A549 (cell line): ENCODE results near the gene CYP4F11. TPM values are rescaled to one million over a fixed set of nuclear protein-coding genes. Genes with fewer than 3 reads are reported as not detected.
A peak's percentile ranks its signal among the peaks of the same experiment; 100 is the strongest.
"Not testable (repeated sequence)": the region's sequence is repeated elsewhere in the genome, so short reads cannot be mapped to it uniquely, and the experiment has no call there.

ENCODE experiments used
- ATAC-seq, 2 experiments: fragments of 200-7000 bp in 1 of 2; fragments of >200 bp in 1 of 2; cut with Nextera tagmentation in 1 of 2; cut with Tn5 transposase in 1 of 2; 3 replicates each; pipeline versions ENCODE4 v1.8.0 to v1.9.1; 2018 to 2020; ENCODE audit warnings: mild to moderate bottlenecking in 1 of 2, moderate library complexity in 1 of 2
- CTCF ChIA-PET: fragments of 300-600 bp; sonication (Branson Sonifier 250); formaldehyde crosslinking; extraction: SDS; loops from one replicate; lab custom pipeline; 2021; ENCODE audit warnings: antibody characterized with exemption, inconsistent platforms; lab: Yijun Ruan, JAX
- POLR2A ChIA-PET: fragments of 350-600 bp; formaldehyde crosslinking; extraction: SDS; loops from one replicate; lab custom pipeline; 2021; ENCODE audit warnings: antibody characterized with exemption, inconsistent platforms; lab: Yijun Ruan, JAX
- DNase-seq, 2 experiments: peaks; one replicate each; pipeline versions ENCODE4 v3.0.0 to v3.0.0-alpha.2; 2011 to 2016; ENCODE audit warnings: low read depth in 1 of 2, low spot score in 1 of 2
- FAIRE-seq: peaks from 2 replicates; lab custom pipeline; 2011; peaks lifted over from hg19 to GRCh38; lab: Jason Lieb, UNC
- H3K27ac ChIP-seq, 2 experiments: fragments of >200 bp; sonication (Bioruptor Twin); formaldehyde crosslinking; 3 replicates each; pipeline ENCODE4 v1.5.1; 2016 to 2017
- H3K4me1 ChIP-seq: fragments of >200 bp; sonication (Bioruptor Twin); formaldehyde crosslinking; 3 replicates; pipeline ENCODE4 v1.6.1; 2016
- H3K4me2 ChIP-seq: fragments of >200 bp; sonication (Bioruptor Twin); formaldehyde crosslinking; 3 replicates; pipeline ENCODE4 v1.6.1; 2016
- H3K4me3 ChIP-seq: fragments of >200 bp; sonication (Bioruptor Twin); formaldehyde crosslinking; 3 replicates; pipeline ENCODE4 v1.5.1; 2016
- H3K9me3 ChIP-seq: fragments of >200 bp; sonication (Bioruptor Twin); formaldehyde crosslinking; 3 replicates; pipeline ENCODE4 v1.6.1; 2016
- ATOH8 ChIP-seq: fragments of 250-450 bp; sonication (Bioruptor Pico); IDR thresholded peaks from 2 replicates; pipeline ENCODE4 v1.5.0; 2020; ENCODE audit warnings: low read depth, mild to moderate bottlenecking, moderate library complexity
- CHD2 ChIP-seq: fragments of 150-350 bp; IDR thresholded peaks from 2 replicates; pipeline ENCODE4 v1.6.1; 2014; ENCODE audit warnings: low read length; ENCODE audit not compliant: partially characterized antibody
- ESRRA ChIP-seq: fragments of 150-350 bp; IDR thresholded peaks from 2 replicates; pipeline ENCODE4 v1.6.1; 2014; ENCODE audit warnings: mild to moderate bottlenecking, low read length, borderline replicate concordance
- FOXS1 ChIP-seq: fragments of 250-450 bp; sonication (Bioruptor Pico); IDR thresholded peaks from 2 replicates; pipeline ENCODE4 v1.5.0; 2020; ENCODE audit warnings: mild to moderate bottlenecking, moderate library complexity
- HEYL ChIP-seq: fragments of 250-450 bp; sonication (Bioruptor Pico); IDR thresholded peaks from 2 replicates; pipeline ENCODE4 v1.8.0; 2021; ENCODE audit warnings: mild to moderate bottlenecking, moderate library complexity
- HMGXB4 ChIP-seq: fragments of 250-450 bp; sonication (Bioruptor Pico); IDR thresholded peaks from 2 replicates; pipeline ENCODE4 v1.5.0; 2021; ENCODE audit warnings: mild to moderate bottlenecking, moderate library complexity, borderline replicate concordance
- JUN ChIP-seq, 2 experiments: fragments of >200 bp; sonication (Bioruptor Twin); formaldehyde crosslinking; IDR thresholded peaks; 2 replicates in 1 of 2; 3 replicates in 1 of 2; pipeline ENCODE4 v1.6.1; 2016 to 2017
- KDM1A ChIP-seq: fragments of 200-600 bp; sonication (generic); IDR thresholded peaks from 2 replicates; pipeline ENCODE4 v1.6.1; 2016; ENCODE audit warnings: low read depth, mild to moderate bottlenecking
- MAX ChIP-seq: IDR thresholded peaks from 2 replicates; pipeline ENCODE4 v1.6.1; 2012
- PBX3 ChIP-seq: IDR thresholded peaks from 2 replicates; pipeline ENCODE4 v1.6.1; 2012
- PHF8 ChIP-seq: fragments of 200-600 bp; sonication (generic); IDR thresholded peaks from 2 replicates; pipeline ENCODE4 v1.6.1; 2016; ENCODE audit warnings: low read depth, mild to moderate bottlenecking, antibody characterized with exemption, moderate library complexity, borderline replicate concordance
- RARB ChIP-seq: fragments of 250-450 bp; sonication (Bioruptor Pico); IDR thresholded peaks from 2 replicates; pipeline ENCODE4 v1.8.0; 2021; ENCODE audit warnings: mild to moderate bottlenecking, moderate library complexity
- WGBS: methylation state at CpG from one replicate; pipeline ENCODE4 v1.1.6; 2017; ENCODE audit errors: missing lambda C conversion rate; 5-methylcytosine and 5-hydroxymethylcytosine counted together
- polyA plus RNA-seq, 4 experiments: library from polyadenylated mRNA; depleted of rRNA in 3 of 4; stranded (reverse); fragments of >200 nt; fragmentation: RNase III in 1 of 4; extraction: RNeasy Plus Mini Kit Qiagen cat#74134 plus additional on column Dnase treatment in 1 of 4; gene quantifications; 2 replicates in 3 of 4; 3 replicates in 1 of 4; pipeline ENCODE4 v1.2.3, GENCODE V29; 2011 to 2017

The CYP4F11 gene
- polyA plus RNA-seq, 2 of the 4 experiments (the other 2 are of a cell fraction) = 4.0 to 26.2 TPM

DNA sequence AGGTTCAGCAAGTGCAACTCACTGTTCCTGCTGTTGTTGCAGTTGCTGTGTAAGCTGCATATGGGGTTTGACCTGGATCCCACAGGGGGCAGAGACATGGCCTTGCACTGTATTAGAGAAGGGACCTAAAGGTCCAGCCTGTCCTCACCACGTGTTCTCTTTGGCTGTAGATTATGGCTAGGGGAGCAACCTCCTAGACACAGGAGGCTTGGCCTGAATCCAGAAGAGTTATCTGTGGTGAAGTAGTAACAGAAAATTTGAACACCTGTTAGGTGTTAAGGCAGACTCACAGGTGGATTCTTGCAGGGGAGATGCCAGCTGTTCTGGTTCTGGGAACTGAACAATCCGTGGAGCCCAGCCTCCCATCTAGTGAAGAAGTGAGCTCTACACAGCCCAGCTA, 3.4 kb upstream of the CYP4F11 start (continued):
- TF ChIP-seq HMGXB4 (CRISPR knock-in tag) (no peak), ESRRA (no peak)

GRCh38 chr19:15936950-15937349, 2.6 kb upstream of the CYP4F11 start:
- no peak for ATAC-seq
- no peak for DNase-seq
- H3K4me2 ChIP-seq = no peak overlapping the region
- H3K9me3 ChIP-seq = peaks cover 5% of the 10 kb centered on the region; the same call in 2 of the 3 replicates
- no peak for FAIRE-seq
- POLR2A ChIA-PET = no interaction called here
- no CpG with 5 or more reads among the region's 2 CpGs for WGBS
- CTCF ChIA-PET = no interaction called here
- no peak overlapping the region for H3K27ac ChIP-seq
- H3K4me3 ChIP-seq = no peak overlapping the region
- peaks cover 12% of the 10 kb centered on the region for H3K4me1 ChIP-seq
- TF ChIP-seq FOXS1 (CRISPR knock-in tag) = no peak
- no peak for TF ChIP-seq JUN (IDR thresholded peaks at IDR 0.05)
- TF ChIP-seq PHF8 = no peak

GRCh38 chr19:15936173-15936572, 1.8 kb upstream of the CYP4F11 start:
- ATAC-seq = no peak
- 92% methylated on average over 3 of the region's 3 CpGs for WGBS
- CTCF ChIA-PET = no interaction called here

DNA sequence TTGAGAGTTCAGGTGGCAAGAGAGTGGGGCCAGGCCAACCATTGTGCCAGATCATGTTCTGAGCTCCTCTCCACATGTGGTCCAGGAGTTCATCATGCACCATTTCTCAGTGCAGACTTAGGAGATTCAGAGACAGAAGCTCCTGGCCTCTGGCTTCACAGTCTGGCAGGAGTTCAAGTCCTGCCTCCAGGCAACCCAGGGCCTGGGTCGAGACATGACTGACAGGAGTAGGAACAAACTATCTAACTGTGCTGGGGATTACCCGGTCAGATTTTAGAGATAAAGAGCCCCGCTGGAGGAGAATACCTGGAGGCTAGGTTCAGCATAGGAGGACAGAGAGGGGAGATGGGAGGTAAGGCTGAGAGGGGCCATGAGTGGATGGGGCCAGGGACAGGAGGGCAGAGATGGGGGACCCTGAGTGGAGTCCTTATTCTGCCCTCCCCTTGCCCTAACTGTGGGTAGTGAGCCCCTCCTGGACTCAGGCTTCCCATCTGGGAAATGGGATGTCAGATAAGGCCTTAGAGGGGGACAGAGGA, 906 bp upstream of the CYP4F11 start:
- peak in 1 of 2 experiments; percentile 3 for DNase-seq
- Histone ChIP-seq H3K9me3 (peaks cover 5% of the 10 kb centered on the region; the same call in 2 of the 3 replicates), H3K27ac (peak overlapping the region; percentile 67 to 77), H3K4me3 (no peak overlapping the region), H3K4me1 (peaks cover 12% of the 10 kb centered on the region), H3K4me2 (peak overlapping the region; percentile 67)
- ATAC-seq = peak; percentile 52 to 70; a peak in 4 of 6 replicates
- 8% methylated on average over 3 of the region's 3 CpGs for WGBS
- ChIA-PET CTCF (no interaction called here), POLR2A (no interaction called here)
- TF ChIP-seq KDM1A = peak; percentile 33; the same call in 1 of the 2 replicates
- no peak for TF ChIP-seq PBX3
- no peak for FAIRE-seq

More at GRCh38 chr19:15936173-15936572, 1.8 kb upstream of the CYP4F11 start:
- no peak overlapping the region for H3K4me2 ChIP-seq
- POLR2A ChIA-PET = no interaction called here
- H3K27ac ChIP-seq = no peak overlapping the region
- no peak for FAIRE-seq
- H3K9me3 ChIP-seq = peaks cover 5% of the 10 kb centered on the region; the same call in 2 of the 3 replicates
- no peak overlapping the region for H3K4me3 ChIP-seq
- no peak for DNase-seq
- peaks cover 12% of the 10 kb centered on the region for H3K4me1 ChIP-seq
- TF ChIP-seq RARB (CRISPR knock-in tag) = no peak
- TF ChIP-seq MAX = no peak
- TF ChIP-seq CHD2 = no peak
- no peak for TF ChIP-seq ATOH8 (CRISPR knock-in tag)
- no peak for TF ChIP-seq HEYL

GRCh38 chr19:15933761-15934331, 483 bp downstream of the CYP4F11 start:
- Histone ChIP-seq H3K27ac (peak overlapping the region; percentile 67 to 77), H3K4me3 (peak overlapping the region; percentile 41), H3K4me1 (peaks cover 12% of the 10 kb centered on the region), H3K4me2 (peak overlapping the region; percentile 67)
- H3K9me3 ChIP-seq, FAIRE-seq, CTCF ChIA-PET, DNase-seq, POLR2A ChIA-PET: not testable (repeated sequence)
- peak in 1 of 2 experiments; percentile 11; a peak in 2 of 6 replicates for ATAC-seq
- WGBS = 14% methylated on average over 5 of the region's 12 CpGs
